IMR-90 (cell line): ENCODE measurements around the gene PTPRG. TPM values are rescaled to one million over a fixed set of nuclear protein-coding genes. Genes with fewer than 3 reads are reported as not detected.

Experiments
- ATAC-seq: fragments of 200-7000 bp; cut with Tn5 transposase; 2 replicates; pipeline ENCODE4 v1.9.1; 2020; ENCODE audit warnings: low read depth, mild to moderate bottlenecking, moderate library complexity
- BruUV-seq: library from RNA; stranded (reverse); fragments of 400-500 nt; replicated peaks from 2 replicates; lab custom pipeline; 2021; lab: Mats Ljungman, UMichigan
- CTCF ChIA-PET: fragments of 300-600 bp; formaldehyde crosslinking; extraction: SDS; loops from one replicate; lab custom pipeline; 2021; ENCODE audit warnings: antibody characterized with exemption; lab: Yijun Ruan, JAX
- POLR2A ChIA-PET: fragments of 300-600 bp; sonication (Branson Sonifier 250); formaldehyde crosslinking; loops from one replicate; lab custom pipeline; 2022; ENCODE audit warnings: antibody characterized with exemption; ENCODE audit not compliant: unreplicated experiment; lab: Charles Lee
- DNase-seq: peaks from one replicate; pipeline ENCODE4 v3.0.0; 2013
- H2AFZ ChIP-seq: replicated peaks from 2 replicates; pipeline ENCODE3; 2013; ENCODE audit warnings: low read length, mild to moderate bottlenecking; ENCODE audit not compliant: poor library complexity
- H2AK5ac ChIP-seq: 2 replicates; pipeline ENCODE4 v1.6.1; 2013; ENCODE audit warnings: low read depth, low read length, inconsistent platforms
- H2AK9ac ChIP-seq: replicated peaks from 2 replicates; pipeline ENCODE3; 2013; ENCODE audit warnings: mild to moderate bottlenecking, low read depth, low read length, moderate library complexity; ENCODE audit not compliant: poor library complexity
- H2BK120ac ChIP-seq: 2 replicates; pipeline ENCODE4 v1.6.1; 2013; ENCODE audit warnings: low read depth, low read length, inconsistent platforms
- H2BK15ac ChIP-seq: 3 replicates; pipeline ENCODE4 v1.6.1; 2013; ENCODE audit warnings: low read depth, low read length, inconsistent platforms
- H2BK20ac ChIP-seq: 2 replicates; pipeline ENCODE4 v1.6.1; 2013; ENCODE audit warnings: low read depth, mild to moderate bottlenecking, inconsistent platforms, low read length, moderate library complexity
- H2BK5ac ChIP-seq: 2 replicates; pipeline ENCODE4 v1.6.1; 2013; ENCODE audit warnings: mild to moderate bottlenecking, low read depth, low read length, inconsistent platforms; ENCODE audit not compliant: poor library complexity, severe bottlenecking
- H3K14ac ChIP-seq: replicated peaks from 2 replicates; pipeline ENCODE4 v1.6.1; 2013; ENCODE audit warnings: low read depth, low read length, inconsistent platforms
- H3K18ac ChIP-seq: 2 replicates; pipeline ENCODE4 v1.6.1; 2013; ENCODE audit warnings: low read depth, low read length, control low read depth
- H3K23ac ChIP-seq: 2 replicates; pipeline ENCODE4 v1.6.1; 2013; ENCODE audit warnings: low read depth, low read length, inconsistent platforms
- H3K27ac ChIP-seq: 2 replicates; pipeline ENCODE4 v1.5.1; 2013; ENCODE audit warnings: mild to moderate bottlenecking, control low read depth, low read length; ENCODE audit not compliant: insufficient read depth
- H3K27me3 ChIP-seq: 2 replicates; pipeline ENCODE4 v1.6.1; 2013; ENCODE audit warnings: low read length; ENCODE audit not compliant: control insufficient read depth, insufficient read depth
- H3K36me3 ChIP-seq: 2 replicates; pipeline ENCODE4 v1.6.1; 2013; ENCODE audit warnings: low read length, mixed read lengths; ENCODE audit not compliant: control insufficient read depth, insufficient read depth
- H3K4ac ChIP-seq: 2 replicates; pipeline ENCODE4 v1.6.1; 2013; ENCODE audit warnings: low read depth, low read length, inconsistent platforms
- H3K4me1 ChIP-seq: 2 replicates; pipeline ENCODE4 v1.6.1; 2013; ENCODE audit warnings: low read length, mixed read lengths; ENCODE audit not compliant: control insufficient read depth, insufficient read depth
- H3K4me2 ChIP-seq: 2 replicates; pipeline ENCODE4 v1.6.1; 2013; ENCODE audit warnings: low read depth, mild to moderate bottlenecking, control low read depth, low read length, moderate library complexity
- H3K4me3 ChIP-seq: 2 replicates; pipeline ENCODE4 v1.5.1; 2013; ENCODE audit warnings: low read depth, mild to moderate bottlenecking, control low read depth, low read length, moderate library complexity; ENCODE audit not compliant: insufficient read depth
- H3K56ac ChIP-seq: 2 replicates; pipeline ENCODE4 v1.6.1; 2013; ENCODE audit warnings: low read length, inconsistent platforms; ENCODE audit not compliant: insufficient read depth; ENCODE audit errors: extremely low read depth
- H3K79me1 ChIP-seq, 2 experiments: 2 replicates each; pipeline ENCODE4 v1.6.1; 2013; ENCODE audit warnings: low read length in 2 of 2, inconsistent platforms in 1 of 2, low read depth in 1 of 2
- H3K9ac ChIP-seq: 2 replicates; pipeline ENCODE4 v1.6.1; 2013; ENCODE audit warnings: low read depth, low read length, control low read depth
- H3K9me1 ChIP-seq: 2 replicates; pipeline ENCODE4 v1.6.1; 2013; ENCODE audit warnings: low read length, inconsistent platforms; ENCODE audit not compliant: insufficient read depth
- H3K9me3 ChIP-seq: 2 replicates; pipeline ENCODE4 v1.6.1; 2013; ENCODE audit warnings: low read length; ENCODE audit not compliant: control insufficient read depth, insufficient read depth
- H4K20me1 ChIP-seq: 2 replicates; pipeline ENCODE4 v1.6.1; 2013; ENCODE audit warnings: low read length, inconsistent platforms; ENCODE audit not compliant: insufficient read depth
- H4K5ac ChIP-seq: 2 replicates; pipeline ENCODE4 v1.6.1; 2013; ENCODE audit warnings: mild to moderate bottlenecking, low read depth, low read length, control low read depth
- H4K8ac ChIP-seq, 2 experiments: 2 replicates each; pipeline ENCODE4 v1.6.1; 2013; ENCODE audit warnings: low read depth in 2 of 2, low read length in 2 of 2, control low read depth in 1 of 2, inconsistent platforms in 1 of 2
- H4K91ac ChIP-seq: 2 replicates; pipeline ENCODE4 v1.6.1; 2013; ENCODE audit warnings: low read depth, low read length, inconsistent platforms; ENCODE audit not compliant: insufficient read depth
- BHLHE40 ChIP-seq: fragments of 150-350 bp; IDR thresholded peaks from 2 replicates; pipeline ENCODE4 v1.6.1; 2016; ENCODE audit warnings: mild to moderate bottlenecking, low read depth, low read length
- CEBPB ChIP-seq: IDR thresholded peaks from 2 replicates; pipeline ENCODE4 v1.6.1; 2012; ENCODE audit warnings: low read depth, low read length, improper control_type of control experiment
- CHD1 ChIP-seq: IDR thresholded peaks from 2 replicates; pipeline ENCODE4 v1.6.1; 2012; ENCODE audit warnings: low read depth, low read length, improper control_type of control experiment
- CTCF ChIP-seq: conservative IDR thresholded peaks from 2 replicates; pipeline ENCODE4 v1.5.1; 2012; ENCODE audit warnings: mild to moderate bottlenecking, low read depth, low read length, improper control_type of control experiment
- ELK1 ChIP-seq: fragments of 150-350 bp; IDR thresholded peaks from 2 replicates; pipeline ENCODE4 v1.6.1; 2016; ENCODE audit warnings: low read depth, mild to moderate bottlenecking, low read length, moderate library complexity, borderline replicate concordance
- FOS ChIP-seq: fragments of 150-350 bp; IDR thresholded peaks from 2 replicates; pipeline ENCODE4 v1.6.1; 2016; ENCODE audit warnings: low read depth, low read length
- MAZ ChIP-seq: IDR thresholded peaks from 2 replicates; pipeline ENCODE4 v1.6.1; 2012; ENCODE audit warnings: low read depth, mild to moderate bottlenecking, low read length, improper control_type of control experiment, moderate library complexity, borderline replicate concordance
- POLR2A ChIP-seq: IDR thresholded peaks from 2 replicates; pipeline ENCODE4 v1.6.1; 2012; ENCODE audit warnings: mild to moderate bottlenecking, low read depth, low read length
- RAD21 ChIP-seq: IDR thresholded peaks from 2 replicates; pipeline ENCODE4 v1.6.1; 2012; ENCODE audit warnings: low read length, improper control_type of control experiment
- RCOR1 ChIP-seq: IDR thresholded peaks from 2 replicates; pipeline ENCODE4 v1.6.1; 2012; ENCODE audit warnings: mild to moderate bottlenecking, low read length, improper control_type of control experiment; ENCODE audit not compliant: insufficient replicate concordance
- SMC3 ChIP-seq: fragments of 150-350 bp; IDR thresholded peaks from 2 replicates; pipeline ENCODE4 v1.6.1; 2016; ENCODE audit warnings: low read depth, mild to moderate bottlenecking, antibody characterized with exemption, low read length, moderate library complexity
- USF2 ChIP-seq: fragments of 150-350 bp; IDR thresholded peaks from 2 replicates; pipeline ENCODE4 v1.6.1; 2017; ENCODE audit warnings: mild to moderate bottlenecking, antibody characterized with exemption, low read length, low read depth
- WGBS, 2 experiments: methylation state at CpG; one replicate each; pipeline versions ENCODE4 v1.1.5 to v1.1.7; 2013; ENCODE audit warnings: missing lambda C conversion rate in 2 of 2; ENCODE audit not compliant: insufficient read length in 1 of 2; ENCODE audit errors: extremely low coverage in 2 of 2; 5-methylcytosine and 5-hydroxymethylcytosine counted together
- dilution Hi-C: fragments of 300-500 bp; cut with HindIII; formaldehyde crosslinking; loops from one replicate; pipeline ENCODE4 v1.14.3; 2018; ENCODE audit warnings: low sequenced_read_pairs; ENCODE audit not compliant: unreplicated experiment
- in situ Hi-C: fragments of 300-500 bp; cut with MboI; formaldehyde crosslinking; loops from 3 replicates; pipeline ENCODE4 v1.14.3; 2019; ENCODE audit warnings: low sequenced_read_pairs, inconsistent platforms, mixed read lengths
- intact Hi-C: fragments of 100-400 bp; cut with micrococcal nuclease; formaldehyde crosslinking; loops from 2 replicates; pipeline ENCODE4 v1.10.0; 2022
- polyA plus RNA-seq, 3 experiments: library from polyadenylated mRNA; depleted of rRNA; stranded (reverse); fragments of >200 nt; gene quantifications; 2 replicates each; pipeline ENCODE4 v1.2.3, GENCODE V29; 2012; ENCODE audit warnings: low replicate concordance in 1 of 3
- total RNA-seq: library from RNA; depleted of rRNA; stranded (reverse); fragments of >200 nt; gene quantifications from 2 replicates; pipeline ENCODE4 v1.2.3, GENCODE V29; 2012

The PTPRG gene
- total and polyA plus RNA-seq, 2 of the 4 experiments (the other 2 are of a cell fraction) = 7.7 to 31.0 TPM

- Histone ChIP-seq H4K20me1 (peaks cover 23% of the 10 kb centered on the region; the same call in 1 of the 2 replicates), H2BK120ac (no peak overlapping the region), H2BK20ac (no peak overlapping the region), H2AK5ac (no peak overlapping the region), H4K8ac (no peak overlapping the region), H3K18ac (no peak overlapping the region; the same call in 1 of the 2 replicates), H2AK9ac (no peak overlapping the region), H3K56ac (no peak overlapping the region), H3K23ac (no peak overlapping the region), H3K9me1 (peaks cover 2% of the 10 kb centered on the region; the same call in 1 of the 2 replicates), H3K4ac (no peak overlapping the region), H3K27ac (no peak overlapping the region), H2BK5ac (no peak overlapping the region), H3K4me3 (no peak overlapping the region), H3K4me2 (no peak overlapping the region), H3K14ac (no peak overlapping the region), H3K9ac (no peak overlapping the region), H4K5ac (no peak overlapping the region), H3K4me1 (peaks cover 7% of the 10 kb centered on the region), H3K9me3 (peaks cover 3% of the 10 kb centered on the region; the same call in 1 of the 2 replicates), H4K91ac (no peak overlapping the region), H3K27me3 (no peaks in the 10 kb centered on the region), H2AFZ (no peak overlapping the region), H3K79me1 (peaks cover 46 to 79% of the 10 kb centered on the region in 2 experiments), H3K36me3 (no peaks in the 10 kb centered on the region), H2BK15ac (no peak overlapping the region)
- ChIA-PET POLR2A (no interaction called here), CTCF (interaction anchor here (0.6 kb wide), 2 partner anchors 73 to 197 kb away, joined by 3 to 11 read pairs; no protein-coding TSS in a partner anchor)
- DNase-seq (peak; percentile 15), ATAC-seq (peak; percentile 51)
- no peak for TF ChIP-seq RAD21
- TF ChIP-seq BHLHE40 = no peak
- no peak for TF ChIP-seq CHD1
- TF ChIP-seq USF2 = no peak
- no peak for TF ChIP-seq CEBPB
- TF ChIP-seq MAZ = no peak
- TF ChIP-seq CTCF = no peak
- TF ChIP-seq SMC3 = no peak
- TF ChIP-seq POLR2A = no peak
- TF ChIP-seq FOS = no peak
- no peak for TF ChIP-seq RCOR1
- no peak for TF ChIP-seq ELK1
- intact Hi-C loops = no loop called here
- no CpG with 5 or more reads among the region's 7 CpGs for WGBS, 2 experiments
- dilution Hi-C loops = no loop called here
- in situ Hi-C loops = no loop called here
- no TSS peak for BruUV-seq
These were observed 85.6 kb downstream of the PTPRG start for GRCh38 chr3:61646851-61647525.
